ENCODE measurements around the gene BCAR3.

The BCAR3 gene

GRCh38 chr1:93681101-93681988 lies at the start of gene BCAR3:
TSS of gene BCAR3 (minus strand) at chr1:93681837. CDS start at chr1:93674930, 6,907 bp downstream.
- H3K9me3 Mint-ChIP-seq, result no peaks in the 10 kb centered on the region
- H3K4me1 Mint-ChIP-seq, result peaks cover 36% of the 10 kb centered on the region
- H3K27me3 Mint-ChIP-seq, result no peaks in the 10 kb centered on the region
- H3K4me3 Mint-ChIP-seq, result peak within 1 kb of the TSS; percentile 99
- peak; percentile 54 to 65 for DNase-seq (ENCODE audit: low spot score in 2 of 2)
- peaks cover 2% of the 10 kb centered on the region for H3K36me3 Mint-ChIP-seq
- peak within 1 kb of the TSS; percentile 84 for H3K27ac Mint-ChIP-seq
- peak; percentile 62 for ATAC-seq (ENCODE audit: low read depth)

- Mint-ChIP-seq H3K27ac (no peak overlapping the region), H3K9me3 (no peaks in the 10 kb centered on the region), H3K36me3 (no peaks in the 10 kb centered on the region), H3K4me3 (no peak overlapping the region), H3K4me1 (peaks cover 25% of the 10 kb centered on the region), H3K27me3 (no peaks in the 10 kb centered on the region)
- ATAC-seq (ENCODE audit: low read depth), result no peak
- no peak for DNase-seq (ENCODE audit: low spot score in 2 of 2)
Observed at GRCh38 chr1:93730621-93731020, 49.0 kb upstream of the BCAR3 start.

- ATAC-seq (ENCODE audit: low read depth) (no peak), DNase-seq (ENCODE audit: low spot score in 2 of 2) (no peak)
- no peaks in the 10 kb centered on the region for H3K27me3 Mint-ChIP-seq
- no peak overlapping the region for H3K4me3 Mint-ChIP-seq
- H3K4me1 Mint-ChIP-seq, result peaks cover 24% of the 10 kb centered on the region
- H3K27ac Mint-ChIP-seq, result no peak overlapping the region
- no peaks in the 10 kb centered on the region for H3K36me3 Mint-ChIP-seq
- no peaks in the 10 kb centered on the region for H3K9me3 Mint-ChIP-seq
Observed at GRCh38 chr1:93729906-93730305, 48.3 kb upstream of the BCAR3 start.

GRCh38 chr1:93729502-93729901 lies 47.9 kb upstream of the BCAR3 start:
- Mint-ChIP-seq H3K4me1 (peaks cover 22% of the 10 kb centered on the region), H3K36me3 (no peaks in the 10 kb centered on the region), H3K9me3 (no peaks in the 10 kb centered on the region), H3K27me3 (no peaks in the 10 kb centered on the region), H3K27ac (no peak overlapping the region), H3K4me3 (no peak overlapping the region)
- peak; percentile 91 for ATAC-seq (ENCODE audit: low read depth)
- no peak for DNase-seq (ENCODE audit: low spot score in 2 of 2)

GRCh38 chr1:93728480-93729131 lies 47.0 kb upstream of the BCAR3 start:
- Mint-ChIP-seq H3K4me1 (peaks cover 22% of the 10 kb centered on the region), H3K36me3 (no peaks in the 10 kb centered on the region), H3K4me3 (no peak overlapping the region), H3K27me3 (no peaks in the 10 kb centered on the region), H3K9me3 (no peaks in the 10 kb centered on the region), H3K27ac (no peak overlapping the region)
- no peak for DNase-seq (ENCODE audit: low spot score in 2 of 2)
- ATAC-seq (ENCODE audit: low read depth), result no peak

- H3K36me3 Mint-ChIP-seq, result no peaks in the 10 kb centered on the region
- no peak overlapping the region for H3K4me3 Mint-ChIP-seq
- H3K4me1 Mint-ChIP-seq, result peaks cover 3% of the 10 kb centered on the region
- H3K27ac Mint-ChIP-seq, result no peak overlapping the region
- no peaks in the 10 kb centered on the region for H3K27me3 Mint-ChIP-seq
- no peaks in the 10 kb centered on the region for H3K9me3 Mint-ChIP-seq
- ATAC-seq (ENCODE audit: low read depth) (no peak), DNase-seq (ENCODE audit: low spot score in 2 of 2) (no peak)
Observed at GRCh38 chr1:93723733-93724270, 42.2 kb upstream of the BCAR3 start.

GRCh38 chr1:93723110-93723509 lies 41.5 kb upstream of the BCAR3 start:
- no peak overlapping the region for H3K27ac Mint-ChIP-seq
- ATAC-seq (ENCODE audit: low read depth) (no peak), DNase-seq (ENCODE audit: low spot score in 2 of 2) (no peak)
- H3K36me3 Mint-ChIP-seq, result no peaks in the 10 kb centered on the region
- H3K4me3 Mint-ChIP-seq, result no peak overlapping the region
- no peaks in the 10 kb centered on the region for H3K9me3 Mint-ChIP-seq
- no peaks in the 10 kb centered on the region for H3K27me3 Mint-ChIP-seq
- peaks cover 3% of the 10 kb centered on the region for H3K4me1 Mint-ChIP-seq

GRCh38 chr1:93722081-93723031 lies 40.7 kb upstream of the BCAR3 start:
- no peaks in the 10 kb centered on the region for H3K27me3 Mint-ChIP-seq
- no peak overlapping the region for H3K27ac Mint-ChIP-seq
- peaks cover 3% of the 10 kb centered on the region for H3K4me1 Mint-ChIP-seq
- no peak overlapping the region for H3K4me3 Mint-ChIP-seq
- DNase-seq (ENCODE audit: low spot score in 2 of 2) (no peak), ATAC-seq (ENCODE audit: low read depth) (no peak)
- no peaks in the 10 kb centered on the region for H3K36me3 Mint-ChIP-seq
- H3K9me3 Mint-ChIP-seq, result no peaks in the 10 kb centered on the region

- Mint-ChIP-seq H3K27me3 (no peaks in the 10 kb centered on the region), H3K4me3 (no peak overlapping the region), H3K4me1 (peaks cover 8% of the 10 kb centered on the region), H3K27ac (no peak overlapping the region), H3K9me3 (peaks cover 3% of the 10 kb centered on the region), H3K36me3 (no peaks in the 10 kb centered on the region)
- no peak for ATAC-seq (ENCODE audit: low read depth)
- DNase-seq (ENCODE audit: low spot score in 2 of 2), result no peak
Observed at GRCh38 chr1:93720956-93721626, 39.5 kb upstream of the BCAR3 start.

- no peak for DNase-seq (ENCODE audit: low spot score in 2 of 2)
- H3K36me3 Mint-ChIP-seq, result no peaks in the 10 kb centered on the region
- ATAC-seq (ENCODE audit: low read depth), result no peak
- no peak overlapping the region for H3K4me3 Mint-ChIP-seq
- H3K9me3 Mint-ChIP-seq, result peaks cover 3% of the 10 kb centered on the region
- H3K4me1 Mint-ChIP-seq, result peaks cover 17% of the 10 kb centered on the region
- H3K27ac Mint-ChIP-seq, result no peak overlapping the region
- H3K27me3 Mint-ChIP-seq, result no peaks in the 10 kb centered on the region
Observed at GRCh38 chr1:93717640-93718039, 36.0 kb upstream of the BCAR3 start.

- H3K36me3 Mint-ChIP-seq, result no peaks in the 10 kb centered on the region
- H3K4me1 Mint-ChIP-seq, result peaks cover 22% of the 10 kb centered on the region
- peak overlapping the region; percentile 30 for H3K27ac Mint-ChIP-seq
- peaks cover 3% of the 10 kb centered on the region for H3K9me3 Mint-ChIP-seq
- DNase-seq (ENCODE audit: low spot score in 2 of 2) (no peak), ATAC-seq (ENCODE audit: low read depth) (no peak)
- no peaks in the 10 kb centered on the region for H3K27me3 Mint-ChIP-seq
- no peak overlapping the region for H3K4me3 Mint-ChIP-seq
Observed at GRCh38 chr1:93716941-93717368, 35.3 kb upstream of the BCAR3 start.

GRCh38 chr1:93716163-93716562 lies 34.5 kb upstream of the BCAR3 start:
- DNase-seq (ENCODE audit: low spot score in 2 of 2), result no peak
- Mint-ChIP-seq H3K9me3 (peaks cover 3% of the 10 kb centered on the region), H3K4me1 (peaks cover 22% of the 10 kb centered on the region), H3K4me3 (no peak overlapping the region), H3K36me3 (no peaks in the 10 kb centered on the region), H3K27me3 (no peaks in the 10 kb centered on the region), H3K27ac (no peak overlapping the region)
- no peak for ATAC-seq (ENCODE audit: low read depth)

- DNase-seq (ENCODE audit: low spot score in 2 of 2) (no peak), ATAC-seq (ENCODE audit: low read depth) (peak; percentile 50)
- H3K9me3 Mint-ChIP-seq, result peaks cover 3% of the 10 kb centered on the region
- H3K36me3 Mint-ChIP-seq, result no peaks in the 10 kb centered on the region
- no peaks in the 10 kb centered on the region for H3K27me3 Mint-ChIP-seq
- no peak overlapping the region for H3K4me3 Mint-ChIP-seq
- peak overlapping the region; percentile 58 for H3K27ac Mint-ChIP-seq
- H3K4me1 Mint-ChIP-seq, result peaks cover 22% of the 10 kb centered on the region
Observed at GRCh38 chr1:93715529-93716126, 34.0 kb upstream of the BCAR3 start.
